ENCODE data around the gene ARHGAP15.

GRCh38 chr2:143704451-143705106 lies 575.4 kb downstream of the ARHGAP15 start:
- no peak for TF ChIP-seq EZH2 (IDR thresholded peaks at IDR 0.05; ENCODE audit: insufficient read depth, poor library complexity, severe bottlenecking)
- no peak for TF ChIP-seq EZH2phosphoT487 (IDR thresholded peaks at IDR 0.05; ENCODE audit: insufficient read depth, low read depth)
